ENCODE data around the gene MICB. TPM values are rescaled to one million over a fixed set of nuclear protein-coding genes. Genes with fewer than 3 reads are reported as not detected.
A peak's percentile ranks its signal among the peaks of the same experiment; 100 is the strongest.

The MICB gene
- total and polyA plus RNA-seq, 9 of the 15 experiments (the other 6 are each of a cell fraction or from before 2014, with no cell fraction given) = 13.3 to 34.5 (median 19.8) TPM

GRCh38 chr6:31557443-31558317, 59.7 kb downstream of the MICB start:
- Histone ChIP-seq H3K79me2 (ENCODE audit: control insufficient read depth, insufficient read depth, low read length) (no peaks in the 10 kb centered on the region), H3K9ac (ENCODE audit: insufficient read depth in 1 of 2, low read depth in 2 of 2, low read length in 2 of 2) (peak overlapping the region in 1 of 2 experiments; percentile 77; a peak in 2 of 4 replicates), H3K36me3 (ENCODE audit: control insufficient read depth, insufficient read depth, low read length) (peaks cover 64% of the 10 kb centered on the region), H3K4me2 (ENCODE audit: insufficient read depth, low read length) (no peak overlapping the region), H3K9me3 (replicated peaks; ENCODE audit: control insufficient read depth, insufficient read depth, low read depth, low read length) (no peaks in the 10 kb centered on the region), H3K4me3 (no peak overlapping the region), H3K27ac (ENCODE audit: extremely low read depth, low read depth, low read length) (no peak overlapping the region), H3K9me1 (ENCODE audit: control insufficient read depth, insufficient read depth, low read length) (peaks cover 3% of the 10 kb centered on the region), H3K4me1 (replicated peaks in 1 of 2; ENCODE audit: control insufficient read depth in 2 of 2, insufficient read depth in 2 of 2, low read length in 2 of 2) (peaks cover 35 to 50% of the 10 kb centered on the region in 2 experiments), H3K27me3 (ENCODE audit: control insufficient read depth in 2 of 2, insufficient read depth in 2 of 2, low read length in 2 of 2) (no peaks in the 10 kb centered on the region), H4K20me1 (replicated peaks; ENCODE audit: control insufficient read depth, insufficient read depth, low read length) (no peaks in the 10 kb centered on the region), H2AFZ (ENCODE audit: low read depth, low read length) (no peak overlapping the region)
- DNase-seq (ENCODE audit: extremely low read depth in 1 of 4, low spot score in 3 of 4) (no peak), ATAC-seq (no peak), FAIRE-seq (no peak)
- intact Hi-C loops (cut with micrococcal nuclease) (no loop called here), in situ Hi-C loops (cut with MboI) (no loop called here)
- WGBS (ENCODE audit: insufficient coverage, low coverage, missing lambda C conversion rate) = 78% methylated on average over 23 of the region's 24 CpGs
- BruUV-seq (replicated peaks) = TSS peak; percentile 33
- TF ChIP-seq MLLT1 (IDR thresholded peaks at IDR 0.05) = 0 out of 4 replicates have a peak, but pooled peaks of 1 of the 2 experiments have one; percentile 22
- TF ChIP-seq ZNF445 (CRISPR knock-in tag; IDR thresholded peaks at IDR 0.05; ENCODE audit: low read depth) = no peak
- CTCF ChIA-PET (ENCODE audit: low intra/inter-chr PET ratio) = no interaction called here
- POLR2A ChIA-PET = interaction anchor here (0.6 to 5.8 kb wide), 5 partner anchors 9 to 70 kb away, joined by 3 to 38 read pairs (median 4); partner anchors contain the start of genes ATP6V1G2, DDX39B and NFKBIL1

All from K562 (cell line).